ENCODE results near the gene PRRC2B.
"Not testable (repeated sequence)": the region's sequence is repeated elsewhere in the genome, so short reads cannot be mapped to it uniquely, and the experiment has no call there.

Gene PRRC2B

DNA sequence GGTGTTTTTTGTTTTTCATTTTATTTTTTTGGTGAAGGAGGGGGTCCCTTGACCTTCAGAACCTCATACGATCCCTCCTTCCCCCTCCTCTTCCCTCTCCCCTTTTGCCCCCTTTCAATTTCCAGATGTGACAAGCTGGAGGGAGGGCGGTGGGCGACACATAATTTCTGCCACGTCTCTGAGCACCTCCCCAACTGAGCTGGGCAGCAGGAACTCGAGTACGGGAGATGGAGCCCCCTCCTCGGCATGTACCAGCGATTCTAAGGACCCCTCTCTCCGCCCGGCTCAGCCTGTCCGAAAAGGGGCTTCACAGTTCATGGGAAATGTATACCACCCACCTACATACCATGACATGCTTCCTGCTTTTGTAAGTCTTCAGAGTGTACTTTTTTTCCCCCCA, 52.4 kb downstream of the PRRC2B start:
- H3K4me3 ChIP-seq (ENCODE audit: low read length in 2 of 2), result no peak overlapping the region
- H3K9me3 ChIP-seq (ENCODE audit: control insufficient read depth in 2 of 2, low read length in 2 of 2), result no peaks in the 10 kb centered on the region
- H3K4me1 ChIP-seq (ENCODE audit: control insufficient read depth in 2 of 2, insufficient read depth in 2 of 2, low read length in 2 of 2), result peaks cover 0 to 4% of the 10 kb centered on the region in 2 donors
- H3K36me3 ChIP-seq (ENCODE audit: control insufficient read depth in 2 of 2, insufficient read depth in 2 of 2, low read length in 2 of 2), result peaks cover 44 to 68% of the 10 kb centered on the region in 2 donors
- H3K27ac ChIP-seq (ENCODE audit: low read depth in 2 of 2, low read length in 2 of 2), result no peak overlapping the region
- no peak overlapping the region for H3K9ac ChIP-seq (ENCODE audit: low read depth in 1 of 2, low read length in 2 of 2)
- no peaks in the 10 kb centered on the region for H3K27me3 ChIP-seq (ENCODE audit: control insufficient read depth in 2 of 2, insufficient read depth in 2 of 2, low read length in 2 of 2)

DNA sequence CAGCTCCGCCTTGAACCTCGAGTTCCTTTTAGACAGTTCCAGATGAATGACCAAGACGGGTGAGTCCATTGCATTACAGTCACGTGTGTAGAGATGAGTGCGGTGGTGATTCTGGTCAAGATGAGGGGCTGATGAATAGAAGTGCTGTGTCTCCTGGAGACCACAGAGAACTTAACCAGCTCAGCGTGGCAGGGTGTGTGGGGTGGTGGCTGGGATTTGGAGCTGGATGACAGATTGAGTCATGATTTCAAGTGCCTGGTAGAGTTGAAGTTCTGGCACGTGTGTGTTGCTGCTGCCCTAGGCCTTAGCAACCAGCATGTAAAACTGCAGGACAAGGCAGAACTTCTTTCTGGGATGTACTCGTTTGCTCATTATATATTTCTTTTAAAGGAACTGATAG, 53.3 kb downstream of the PRRC2B start:
- H3K27ac ChIP-seq (ENCODE audit: low read depth in 2 of 2, low read length in 2 of 2), result no peak overlapping the region
- no peaks in the 10 kb centered on the region for H3K27me3 ChIP-seq (ENCODE audit: control insufficient read depth in 2 of 2, insufficient read depth in 2 of 2, low read length in 2 of 2)
- no peaks in the 10 kb centered on the region for H3K9me3 ChIP-seq (ENCODE audit: control insufficient read depth in 2 of 2, low read length in 2 of 2)
- no peak overlapping the region for H3K9ac ChIP-seq (ENCODE audit: low read depth in 1 of 2, low read length in 2 of 2)
- peaks cover 0 to 4% of the 10 kb centered on the region in 2 donors for H3K4me1 ChIP-seq (ENCODE audit: control insufficient read depth in 2 of 2, insufficient read depth in 2 of 2, low read length in 2 of 2)
- no peak overlapping the region for H3K4me3 ChIP-seq (ENCODE audit: low read length in 2 of 2)
- peaks cover 44 to 66% of the 10 kb centered on the region in 2 donors for H3K36me3 ChIP-seq (ENCODE audit: control insufficient read depth in 2 of 2, insufficient read depth in 2 of 2, low read length in 2 of 2)

DNA sequence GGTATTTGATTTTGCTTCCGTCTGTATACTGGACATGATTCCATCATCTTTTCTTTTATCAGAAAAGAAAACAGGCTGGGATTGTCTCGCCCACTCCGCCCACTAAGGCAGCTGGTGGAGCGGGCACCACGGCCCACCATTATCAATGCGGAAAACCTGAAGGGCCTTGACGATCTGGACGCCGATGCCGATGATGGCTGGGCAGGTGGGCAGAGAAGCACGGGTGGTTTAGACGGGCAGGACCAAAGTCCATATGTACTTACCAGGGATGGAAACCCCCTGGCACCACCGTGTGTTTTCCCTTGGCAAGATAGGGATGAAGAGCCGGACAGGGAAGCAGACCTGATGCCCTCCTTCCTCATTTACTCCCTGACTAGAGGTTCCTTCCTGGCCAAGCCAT, 53.7 kb downstream of the PRRC2B start:
- Histone ChIP-seq H3K27ac (ENCODE audit: low read depth in 2 of 2, low read length in 2 of 2) (no peak overlapping the region), H3K36me3 (ENCODE audit: control insufficient read depth in 2 of 2, insufficient read depth in 2 of 2, low read length in 2 of 2) (peaks cover 44 to 62% of the 10 kb centered on the region in 2 donors), H3K9ac (ENCODE audit: low read depth in 1 of 2, low read length in 2 of 2) (no peak overlapping the region), H3K4me3 (ENCODE audit: low read length in 2 of 2) (no peak overlapping the region), H3K9me3 (ENCODE audit: control insufficient read depth in 2 of 2, low read length in 2 of 2) (no peaks in the 10 kb centered on the region), H3K4me1 (ENCODE audit: control insufficient read depth in 2 of 2, insufficient read depth in 2 of 2, low read length in 2 of 2) (peaks cover 0 to 2% of the 10 kb centered on the region in 2 donors), H3K27me3 (ENCODE audit: control insufficient read depth in 2 of 2, insufficient read depth in 2 of 2, low read length in 2 of 2) (no peaks in the 10 kb centered on the region)

DNA sequence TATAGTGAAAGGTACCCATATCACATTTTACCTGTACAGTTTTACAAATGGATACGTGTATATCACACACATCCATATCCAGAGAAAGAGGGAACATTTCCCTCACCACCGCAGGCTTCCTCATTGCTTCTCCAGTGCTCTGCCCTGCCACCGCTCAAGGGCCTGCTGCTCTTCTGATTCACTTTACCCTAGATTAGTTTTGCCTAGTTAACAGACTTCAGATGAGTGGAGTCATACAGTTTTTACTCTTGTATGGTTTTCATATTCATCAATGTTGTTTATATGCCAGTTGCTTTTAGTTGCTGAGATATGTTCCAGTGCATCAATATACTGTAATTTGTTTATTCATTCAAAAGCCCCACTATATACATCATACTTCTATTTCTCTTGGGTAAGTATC, 54.9 kb downstream of the PRRC2B start:
- Histone ChIP-seq H3K4me3 (ENCODE audit: low read length in 2 of 2) (no peak overlapping the region), H3K4me1 (ENCODE audit: control insufficient read depth in 2 of 2, insufficient read depth in 2 of 2, low read length in 2 of 2) (no peaks in the 10 kb centered on the region), H3K9me3 (ENCODE audit: control insufficient read depth in 2 of 2, low read length in 2 of 2) (no peaks in the 10 kb centered on the region), H3K27me3 (ENCODE audit: control insufficient read depth in 2 of 2, insufficient read depth in 2 of 2, low read length in 2 of 2) (no peaks in the 10 kb centered on the region), H3K9ac (ENCODE audit: low read depth in 1 of 2, low read length in 2 of 2) (no peak overlapping the region), H3K36me3 (ENCODE audit: control insufficient read depth in 2 of 2, insufficient read depth in 2 of 2, low read length in 2 of 2) (peaks cover 45 to 63% of the 10 kb centered on the region in 2 donors), H3K27ac (ENCODE audit: low read depth in 2 of 2, low read length in 2 of 2) (no peak overlapping the region)

DNA sequence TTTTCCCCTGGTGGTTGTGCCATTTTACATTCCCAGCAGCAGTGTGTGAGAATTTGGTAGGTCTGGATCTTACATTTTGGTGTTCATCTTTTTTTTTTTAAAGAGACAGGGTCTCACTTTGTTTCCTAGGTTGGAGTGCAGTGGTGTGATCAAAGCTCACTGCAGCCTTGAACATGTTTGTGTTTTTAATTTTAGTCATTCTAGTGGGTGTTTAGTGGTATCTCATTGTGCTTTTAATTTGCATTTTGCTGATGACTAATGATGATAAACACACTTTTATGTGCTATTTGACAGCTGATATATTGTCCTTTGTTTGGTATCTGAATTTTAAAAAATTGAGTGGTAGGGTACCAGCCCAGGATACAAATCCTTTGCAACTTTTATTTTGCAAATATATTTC, 55.4 kb downstream of the PRRC2B start:
- no peaks in the 10 kb centered on the region for H3K9me3 ChIP-seq (ENCODE audit: control insufficient read depth in 2 of 2, low read length in 2 of 2)
- H3K36me3 ChIP-seq (ENCODE audit: control insufficient read depth in 2 of 2, insufficient read depth in 2 of 2, low read length in 2 of 2), result peaks cover 45 to 58% of the 10 kb centered on the region in 2 donors
- no peak overlapping the region for H3K27ac ChIP-seq (ENCODE audit: low read depth in 2 of 2, low read length in 2 of 2)
- no peak overlapping the region for H3K4me3 ChIP-seq (ENCODE audit: low read length in 2 of 2)
- no peaks in the 10 kb centered on the region for H3K4me1 ChIP-seq (ENCODE audit: control insufficient read depth in 2 of 2, insufficient read depth in 2 of 2, low read length in 2 of 2)
- H3K27me3 ChIP-seq (ENCODE audit: control insufficient read depth in 2 of 2, insufficient read depth in 2 of 2, low read length in 2 of 2), result no peaks in the 10 kb centered on the region
- H3K9ac ChIP-seq (ENCODE audit: low read depth in 1 of 2, low read length in 2 of 2), result no peak overlapping the region

DNA sequence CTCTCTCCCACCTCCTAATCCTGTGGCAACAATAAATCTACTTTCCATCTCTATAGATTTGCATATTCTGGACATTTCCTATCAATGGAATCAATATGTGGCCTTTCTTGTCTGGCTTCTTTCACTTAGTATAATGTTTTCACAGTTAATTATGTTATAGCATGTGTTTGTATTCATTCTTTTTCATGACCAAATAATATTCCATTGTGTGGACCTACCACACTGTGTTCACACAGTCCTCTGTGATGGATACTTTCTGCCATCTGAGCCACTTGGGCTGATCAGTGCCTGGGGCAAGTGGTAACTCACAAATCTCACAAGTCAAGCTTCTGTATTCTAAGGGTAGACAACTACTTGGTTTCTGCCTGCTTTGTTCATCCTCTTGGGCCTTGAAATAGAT, 60.1 kb downstream of the PRRC2B start:
- Histone ChIP-seq H3K9me3 (ENCODE audit: control insufficient read depth in 2 of 2, low read length in 2 of 2) (no peaks in the 10 kb centered on the region), H3K9ac (ENCODE audit: low read depth in 1 of 2, low read length in 2 of 2) (no peak overlapping the region), H3K4me1 (ENCODE audit: control insufficient read depth in 2 of 2, insufficient read depth in 2 of 2, low read length in 2 of 2) (no peaks in the 10 kb centered on the region), H3K4me3 (ENCODE audit: low read length in 2 of 2) (no peak overlapping the region), H3K27me3 (ENCODE audit: control insufficient read depth in 2 of 2, insufficient read depth in 2 of 2, low read length in 2 of 2) (no peaks in the 10 kb centered on the region), H3K36me3 (ENCODE audit: control insufficient read depth in 2 of 2, insufficient read depth in 2 of 2, low read length in 2 of 2) (peaks cover 46 to 51% of the 10 kb centered on the region in 2 donors), H3K27ac (ENCODE audit: low read depth in 2 of 2, low read length in 2 of 2) (no peak overlapping the region)

DNA sequence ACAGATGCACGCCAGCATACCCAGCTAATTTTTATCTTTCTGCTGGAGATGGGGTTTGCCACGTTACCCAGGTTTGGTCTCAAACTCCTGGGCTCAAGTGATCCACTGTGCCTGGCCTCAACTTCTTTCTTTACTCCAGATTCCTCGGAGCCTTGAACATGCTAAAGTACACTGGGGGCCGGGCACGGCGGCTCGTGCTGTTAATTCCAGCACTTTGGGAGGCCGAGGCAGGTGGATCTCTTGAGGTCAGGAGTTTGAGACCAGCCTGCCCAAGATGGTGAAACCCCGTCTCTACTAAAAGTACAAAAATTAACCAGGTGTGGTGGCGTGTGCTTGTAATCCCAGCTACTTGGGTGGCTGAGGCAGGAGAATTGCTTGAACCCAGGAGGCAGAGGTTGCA, 61.8 kb downstream of the PRRC2B start:
- H3K9me3 ChIP-seq (ENCODE audit: control insufficient read depth in 2 of 2, low read length in 2 of 2); H3K9ac ChIP-seq (ENCODE audit: low read depth in 1 of 2, low read length in 2 of 2); H3K4me3 ChIP-seq (ENCODE audit: low read length in 2 of 2); H3K27ac ChIP-seq (ENCODE audit: low read depth in 2 of 2, low read length in 2 of 2); H3K27me3 ChIP-seq (ENCODE audit: control insufficient read depth in 2 of 2, insufficient read depth in 2 of 2, low read length in 2 of 2); H3K4me1 ChIP-seq (ENCODE audit: control insufficient read depth in 2 of 2, insufficient read depth in 2 of 2, low read length in 2 of 2): not testable (repeated sequence)
- peaks cover 55 to 58% of the 10 kb centered on the region in 2 donors for H3K36me3 ChIP-seq (ENCODE audit: control insufficient read depth in 2 of 2, insufficient read depth in 2 of 2, low read length in 2 of 2)

DNA sequence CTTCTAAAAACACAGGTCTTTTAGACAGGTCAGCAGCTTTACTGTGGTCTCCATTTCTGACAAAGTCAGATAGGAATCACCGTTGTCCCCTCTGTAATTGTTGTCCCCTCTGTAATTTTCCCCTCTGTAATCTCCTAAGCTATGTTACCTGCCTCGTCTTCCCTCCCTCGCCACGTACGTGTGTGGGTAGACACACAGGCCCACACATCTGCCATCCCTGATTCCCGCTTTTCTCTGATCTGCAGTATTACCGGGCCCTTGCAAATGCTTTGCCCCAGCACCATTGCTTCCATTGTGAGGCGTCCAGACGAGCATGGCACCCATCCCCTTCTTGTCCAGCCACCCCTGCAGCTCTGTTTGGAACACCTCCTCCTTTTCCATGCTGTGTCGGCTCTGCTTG, 63.9 kb downstream of the PRRC2B start:
- H3K36me3 ChIP-seq (ENCODE audit: control insufficient read depth in 2 of 2, insufficient read depth in 2 of 2, low read length in 2 of 2), result peaks cover 65 to 72% of the 10 kb centered on the region in 2 donors
- no peaks in the 10 kb centered on the region for H3K9me3 ChIP-seq (ENCODE audit: control insufficient read depth in 2 of 2, low read length in 2 of 2)
- no peak overlapping the region for H3K4me3 ChIP-seq (ENCODE audit: low read length in 2 of 2)
- H3K4me1 ChIP-seq (ENCODE audit: control insufficient read depth in 2 of 2, insufficient read depth in 2 of 2, low read length in 2 of 2), result no peaks in the 10 kb centered on the region
- H3K9ac ChIP-seq (ENCODE audit: low read depth in 1 of 2, low read length in 2 of 2), result no peak overlapping the region
- H3K27ac ChIP-seq (ENCODE audit: low read depth in 2 of 2, low read length in 2 of 2), result no peak overlapping the region
- H3K27me3 ChIP-seq (ENCODE audit: control insufficient read depth in 2 of 2, insufficient read depth in 2 of 2, low read length in 2 of 2), result no peaks in the 10 kb centered on the region

DNA sequence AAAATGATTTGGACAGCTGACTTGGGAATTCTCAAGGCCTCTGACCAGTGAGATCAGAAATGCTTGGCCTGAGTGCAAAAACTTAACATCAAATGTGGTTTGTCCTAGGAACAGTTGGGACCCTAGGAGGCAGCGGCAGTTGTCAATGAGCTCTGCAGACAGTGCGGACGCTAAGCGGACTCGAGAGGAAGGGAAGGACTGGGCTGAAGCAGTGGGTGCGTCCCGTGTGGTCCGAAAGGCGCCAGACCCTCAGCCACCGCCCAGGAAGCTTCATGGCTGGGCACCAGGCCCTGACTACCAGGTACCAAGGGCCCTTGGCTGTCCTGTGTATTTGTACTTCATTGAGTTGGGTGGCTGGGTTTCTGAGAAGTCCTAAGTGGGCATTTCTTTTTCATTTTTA, 65.2 kb downstream of the PRRC2B start:
- Histone ChIP-seq H3K27me3 (ENCODE audit: control insufficient read depth in 2 of 2, insufficient read depth in 2 of 2, low read length in 2 of 2) (no peaks in the 10 kb centered on the region), H3K4me1 (ENCODE audit: control insufficient read depth in 2 of 2, insufficient read depth in 2 of 2, low read length in 2 of 2) (no peaks in the 10 kb centered on the region), H3K27ac (ENCODE audit: low read depth in 2 of 2, low read length in 2 of 2) (no peak overlapping the region), H3K9ac (ENCODE audit: low read depth in 1 of 2, low read length in 2 of 2) (no peak overlapping the region), H3K4me3 (ENCODE audit: low read length in 2 of 2) (no peak overlapping the region), H3K36me3 (ENCODE audit: control insufficient read depth in 2 of 2, insufficient read depth in 2 of 2, low read length in 2 of 2) (peaks cover 63 to 77% of the 10 kb centered on the region in 2 donors), H3K9me3 (ENCODE audit: control insufficient read depth in 2 of 2, low read length in 2 of 2) (no peaks in the 10 kb centered on the region)

DNA sequence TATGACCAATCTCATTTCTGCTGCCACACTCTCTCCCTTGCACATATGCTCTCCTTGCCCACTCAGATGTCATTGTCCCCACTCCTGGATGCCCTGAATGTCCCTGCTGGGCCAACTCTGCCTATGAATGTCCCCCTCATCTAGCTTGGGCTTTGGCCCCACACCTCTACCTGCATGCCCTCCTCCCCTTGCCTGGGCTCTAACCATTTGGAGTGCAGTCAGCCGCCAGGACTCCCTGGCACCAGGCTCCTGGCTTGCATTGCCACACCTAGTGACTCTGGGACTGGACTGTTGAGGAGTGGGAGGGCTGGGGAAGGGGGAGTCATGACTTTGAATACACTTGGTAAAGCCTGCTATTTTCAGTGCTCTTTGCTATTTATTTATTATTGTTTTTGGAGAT, 67.3 kb downstream of the PRRC2B start:
- H3K4me1 ChIP-seq (ENCODE audit: control insufficient read depth in 2 of 2, insufficient read depth in 2 of 2, low read length in 2 of 2), result no peaks in the 10 kb centered on the region

More for the DNA sequence above, 67.3 kb downstream of the PRRC2B start:
- Histone ChIP-seq H3K27me3 (ENCODE audit: control insufficient read depth in 2 of 2, insufficient read depth in 2 of 2, low read length in 2 of 2) (no peaks in the 10 kb centered on the region), H3K9ac (ENCODE audit: low read depth in 1 of 2, low read length in 2 of 2) (no peak overlapping the region), H3K36me3 (ENCODE audit: control insufficient read depth in 2 of 2, insufficient read depth in 2 of 2, low read length in 2 of 2) (peaks cover 61 to 81% of the 10 kb centered on the region in 2 donors), H3K9me3 (ENCODE audit: control insufficient read depth in 2 of 2, low read length in 2 of 2) (no peaks in the 10 kb centered on the region), H3K4me3 (ENCODE audit: low read length in 2 of 2) (no peak overlapping the region), H3K27ac (ENCODE audit: low read depth in 2 of 2, low read length in 2 of 2) (no peak overlapping the region)

Data from mucosa of rectum (tissue), 2 donors.